SK-N-MC (cell line): ENCODE results near the gene OPCML.

Experiments
- EZH2 ChIP-seq: fragments of 200-600 bp; sonication (generic); IDR thresholded peaks from one replicate; pipeline ENCODE4 v1.6.1; 2017; ENCODE audit warnings: antibody characterized with exemption
- FOXP2 ChIP-seq: optimal IDR thresholded peaks from 2 replicates; pipeline ENCODE3; 2011; ENCODE audit warnings: mild to moderate bottlenecking, moderate library complexity; ENCODE audit not compliant: insufficient read depth; ENCODE audit errors: extremely low read length, control extremely low read depth
- POLR2AphosphoS5 ChIP-seq: IDR thresholded peaks from 2 replicates; pipeline ENCODE4 v1.6.1; 2012; ENCODE audit warnings: mild to moderate bottlenecking, low read depth, low read length, borderline replicate concordance

- TF ChIP-seq EZH2 (no peak), POLR2AphosphoS5 (no peak), FOXP2 (no peak)
Measured at GRCh38 chr11:133526790-133527189, 5.5 kb downstream of the OPCML start.
